Measurements from ENCODE around the gene GARNL3. TPM values are rescaled to one million over a fixed set of nuclear protein-coding genes. Genes with fewer than 3 reads are reported as not detected.

The GARNL3 gene
- total and polyA plus RNA-seq, 2 of the 13 experiments (the other 11 are each of a cell fraction or from before 2014, with no cell fraction given) = 3.9 to 11.0 TPM

DNA sequence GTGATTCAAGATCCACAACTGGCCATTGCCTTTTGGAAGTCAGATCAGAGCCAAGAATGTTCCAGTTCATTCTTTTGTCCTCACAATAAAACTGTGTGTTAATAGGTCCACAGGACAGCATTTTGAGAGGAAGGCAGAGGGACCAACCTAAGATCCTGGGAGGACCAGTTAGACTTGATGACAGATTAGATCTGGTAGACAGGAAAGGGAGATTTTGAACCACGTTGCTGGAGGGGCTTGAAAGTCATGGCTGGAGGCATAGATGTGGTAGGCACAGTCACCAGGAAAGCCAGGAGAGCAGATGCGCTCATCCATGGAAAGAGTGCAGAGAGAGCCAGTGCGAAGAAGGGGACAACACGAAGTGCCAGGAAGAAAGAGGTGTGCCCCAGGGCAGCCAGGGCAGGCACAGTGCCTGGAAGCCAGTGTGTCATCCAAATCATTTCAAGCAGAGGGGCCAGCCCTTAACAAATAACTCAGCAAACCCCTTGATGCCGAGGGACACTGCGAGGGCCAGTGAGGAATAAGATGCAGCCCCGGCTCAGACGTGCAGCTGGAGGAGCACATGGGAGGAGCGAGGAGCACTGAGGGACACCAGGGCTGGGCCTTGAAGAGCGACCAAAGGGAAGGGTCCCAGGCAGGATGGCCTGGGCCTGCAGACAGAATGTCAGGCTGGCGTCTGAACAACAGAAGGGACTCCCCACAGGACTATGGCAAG is 119.6 kb downstream of the GARNL3 start:
- Histone ChIP-seq H4K20me1 (ENCODE audit: insufficient read depth, low read length) (no peaks in the 10 kb centered on the region), H3K9me3 (ENCODE audit: low read length) (peaks cover 3% of the 10 kb centered on the region), H3K27me3 (ENCODE audit: control insufficient read depth in 1 of 2, insufficient read depth in 2 of 2, low read length in 2 of 2) (no peaks in the 10 kb centered on the region), H3K4me3 (replicated peaks in 1 of 3; ENCODE audit: insufficient read depth in 1 of 3, low read depth in 2 of 3, low read length in 3 of 3) (no peak overlapping the region), H3K4me1 (ENCODE audit: insufficient read depth, low read length) (peaks cover 21% of the 10 kb centered on the region), H3K27ac (ENCODE audit: extremely low read length, insufficient read depth, low read length) (no peak overlapping the region), H3K36me3 (replicated peaks in 1 of 2; ENCODE audit: control insufficient read depth in 1 of 2, insufficient read depth in 2 of 2, low read length in 2 of 2) (no peaks in the 10 kb centered on the region), H3K9ac (ENCODE audit: insufficient read depth, low read depth, low read length) (no peak overlapping the region), H3K4me2 (ENCODE audit: low read depth, low read length) (no peak overlapping the region), H2AFZ (ENCODE audit: low read length) (no peak overlapping the region), H3K79me2 (ENCODE audit: insufficient read depth, low read length) (no peaks in the 10 kb centered on the region)
- TF ChIP-seq ZNF703 (CRISPR knock-in tag; IDR thresholded peaks at IDR 0.05; ENCODE audit: borderline replicate concordance) = no peak
- no peak for TF ChIP-seq MNT (IDR thresholded peaks at IDR 0.05)
- TF ChIP-seq ZNF501 (CRISPR knock-in tag; IDR thresholded peaks at IDR 0.05) = no peak
- no peak for TF ChIP-seq EZH2 (conservative IDR thresholded peaks at IDR 0.05; ENCODE audit: low read depth, low read length)
- ATAC-seq (no peak), DNase-seq (ENCODE audit: low spot score) (no peak), FAIRE-seq (no peak)
- no TSS peak for BruUV-seq (replicated peaks)
- in situ Hi-C loops (cut with HindIII; ENCODE audit: extremely low pct_ligation_motif_present, low pct_unique_long_range_greater_than_20kb) = no loop called here
- ChIA-PET CTCF (ENCODE audit: low intra/inter-chr PET ratio, low total read pairs) (interaction anchor here (2.3 kb wide), 1 partner anchor 14 kb away, joined by 10 read pairs; no protein-coding TSS in a partner anchor), POLR2A (interaction anchor here (1.4 kb wide), 1 partner anchor 12 kb away, joined by 5 read pairs; the partner anchor contains the start of gene SLC2A8)
- intact Hi-C loops (cut with micrococcal nuclease; ENCODE audit: unreplicated experiment) = no loop called here
- WGBS (ENCODE audit: low lambda C conversion rate) = 96% methylated on average over 10 of the region's 11 CpGs

- in situ Hi-C loops (cut with HindIII; ENCODE audit: extremely low pct_ligation_motif_present, low pct_unique_long_range_greater_than_20kb) = no loop called here
- H3K4me2 ChIP-seq (ENCODE audit: low read depth, low read length) = no peak overlapping the region
- no TSS peak for BruUV-seq (replicated peaks)
- DNase-seq (ENCODE audit: low spot score) (no peak), ATAC-seq (peak; percentile 37), FAIRE-seq (no peak)
- no peaks in the 10 kb centered on the region for H4K20me1 ChIP-seq (ENCODE audit: insufficient read depth, low read length)
- H3K79me2 ChIP-seq (ENCODE audit: insufficient read depth, low read length) = no peaks in the 10 kb centered on the region
- no peak overlapping the region for H3K27ac ChIP-seq (ENCODE audit: extremely low read length, insufficient read depth, low read length)
- no peak overlapping the region for H2AFZ ChIP-seq (ENCODE audit: low read length)
- no peaks in the 10 kb centered on the region for H3K36me3 ChIP-seq (replicated peaks in 1 of 2; ENCODE audit: control insufficient read depth in 1 of 2, insufficient read depth in 2 of 2, low read length in 2 of 2)
- intact Hi-C loops (cut with micrococcal nuclease; ENCODE audit: unreplicated experiment) = no loop called here
- TF ChIP-seq, protein P1, sequence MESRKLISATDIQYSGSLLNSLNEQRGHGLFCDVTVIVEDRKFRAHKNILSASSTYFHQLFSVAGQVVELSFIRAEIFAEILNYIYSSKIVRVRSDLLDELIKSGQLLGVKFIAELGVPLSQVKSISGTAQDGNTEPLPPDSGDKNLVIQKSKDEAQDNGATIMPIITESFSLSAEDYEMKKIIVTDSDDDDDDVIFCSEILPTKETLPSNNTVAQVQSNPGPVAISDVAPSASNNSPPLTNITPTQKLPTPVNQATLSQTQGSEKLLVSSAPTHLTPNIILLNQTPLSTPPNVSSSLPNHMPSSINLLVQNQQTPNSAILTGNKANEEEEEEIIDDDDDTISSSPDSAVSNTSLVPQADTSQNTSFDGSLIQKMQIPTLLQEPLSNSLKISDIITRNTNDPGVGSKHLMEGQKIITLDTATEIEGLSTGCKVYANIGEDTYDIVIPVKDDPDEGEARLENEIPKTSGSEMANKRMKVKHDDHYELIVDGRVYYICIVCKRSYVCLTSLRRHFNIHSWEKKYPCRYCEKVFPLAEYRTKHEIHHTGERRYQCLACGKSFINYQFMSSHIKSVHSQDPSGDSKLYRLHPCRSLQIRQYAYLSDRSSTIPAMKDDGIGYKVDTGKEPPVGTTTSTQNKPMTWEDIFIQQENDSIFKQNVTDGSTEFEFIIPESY (CRISPR knock-in tag; IDR thresholded peaks at IDR 0.05) = peak; percentile 44; the same call in 1 of the 2 replicates
- TF ChIP-seq ADNP (CRISPR knock-in tag; IDR thresholded peaks at IDR 0.05) (no peak), ZBTB38 (CRISPR knock-in tag; IDR thresholded peaks at IDR 0.05) (0 out of 2 replicates have a peak, but pooled peaks have one; percentile 32)
- 93% methylated on average over 13 of the region's 13 CpGs for WGBS (ENCODE audit: low lambda C conversion rate)
- H3K27me3 ChIP-seq (ENCODE audit: control insufficient read depth in 1 of 2, insufficient read depth in 2 of 2, low read length in 2 of 2) = no peaks in the 10 kb centered on the region
- H3K4me1 ChIP-seq (ENCODE audit: insufficient read depth, low read length) = peaks cover 28% of the 10 kb centered on the region
- CTCF ChIA-PET (ENCODE audit: low intra/inter-chr PET ratio, low total read pairs) = interaction anchor here (2.3 kb wide), 1 partner anchor 13 kb away, joined by 10 read pairs; no protein-coding TSS in a partner anchor
- H3K9ac ChIP-seq (ENCODE audit: insufficient read depth, low read depth, low read length) = no peak overlapping the region
- H3K9me3 ChIP-seq (ENCODE audit: low read length) = no peaks in the 10 kb centered on the region
- POLR2A ChIA-PET = interaction anchor here (1.4 kb wide), 1 partner anchor 12 kb away, joined by 5 read pairs; the partner anchor contains the start of gene SLC2A8
- no peak overlapping the region for H3K4me3 ChIP-seq (replicated peaks in 1 of 3; ENCODE audit: insufficient read depth in 1 of 3, low read depth in 2 of 3, low read length in 3 of 3)
These were observed 120.3 kb downstream of the GARNL3 start for GRCh38 chr9:127384901-127385300.
